GM06990 (cell line): ENCODE results near the gene PLOD2.

Experiments
- DNase-seq: peaks from one replicate; pipeline ENCODE4 v3.0.0-alpha.2; 2011; ENCODE audit not compliant: insufficient read length; ENCODE audit errors: extremely low read depth
- H3K27me3 ChIP-seq: replicated peaks from 2 replicates; pipeline ENCODE4 v1.6.0; 2011; ENCODE audit warnings: low read length; ENCODE audit not compliant: control insufficient read depth, insufficient read depth
- H3K36me3 ChIP-seq: 2 replicates; pipeline ENCODE4 v1.5.1; 2011; ENCODE audit warnings: low read length; ENCODE audit not compliant: control insufficient read depth, insufficient read depth
- H3K4me3 ChIP-seq: replicated peaks from 2 replicates; pipeline ENCODE4 v1.5.1; 2011; ENCODE audit warnings: low read depth, mild to moderate bottlenecking, control low read depth, low read length
- CTCF ChIP-seq: IDR thresholded peaks from 2 replicates; pipeline ENCODE4 v1.5.1; 2011; ENCODE audit warnings: low read length, control low read depth, mild to moderate bottlenecking, inconsistent platforms; ENCODE audit not compliant: insufficient read depth, poor library complexity, severe bottlenecking

Gene PLOD2

GRCh38 chr3:146099316-146099715 lies 61.7 kb downstream of the PLOD2 start:
- Histone ChIP-seq H3K36me3 (no peaks in the 10 kb centered on the region), H3K4me3 (no peak overlapping the region), H3K27me3 (no peaks in the 10 kb centered on the region)
- DNase-seq: no peak
- TF ChIP-seq CTCF: no peak

- Histone ChIP-seq H3K27me3 (no peaks in the 10 kb centered on the region), H3K36me3 (no peaks in the 10 kb centered on the region), H3K4me3 (no peak overlapping the region)
- DNase-seq: no peak
- no peak for TF ChIP-seq CTCF
These were observed 67.1 kb downstream of the PLOD2 start for GRCh38 chr3:146093896-146094295.

GRCh38 chr3:146092230-146092629 lies 68.8 kb downstream of the PLOD2 start:
- no peak for TF ChIP-seq CTCF
- H3K27me3 ChIP-seq: no peaks in the 10 kb centered on the region
- no peak overlapping the region for H3K4me3 ChIP-seq
- no peak for DNase-seq
- no peaks in the 10 kb centered on the region for H3K36me3 ChIP-seq

GRCh38 chr3:146091397-146091796 lies 69.6 kb downstream of the PLOD2 start:
- no peak for DNase-seq
- no peaks in the 10 kb centered on the region for H3K27me3 ChIP-seq
- no peak for TF ChIP-seq CTCF
- H3K4me3 ChIP-seq: no peak overlapping the region
- H3K36me3 ChIP-seq: no peaks in the 10 kb centered on the region

GRCh38 chr3:146090521-146090920 lies 70.5 kb downstream of the PLOD2 start:
- TF ChIP-seq CTCF: no peak
- H3K4me3 ChIP-seq: no peak overlapping the region
- H3K36me3 ChIP-seq: no peaks in the 10 kb centered on the region
- no peak for DNase-seq
- H3K27me3 ChIP-seq: no peaks in the 10 kb centered on the region

GRCh38 chr3:146088840-146089239 lies 72.1 kb downstream of the PLOD2 start:
- Histone ChIP-seq H3K4me3 (no peak overlapping the region), H3K27me3 (no peaks in the 10 kb centered on the region), H3K36me3 (no peaks in the 10 kb centered on the region)
- no peak for TF ChIP-seq CTCF
- DNase-seq: no peak
